Stomach (tissue), 4 donors: ENCODE results near the gene CCNL1.

Experiments used
- CTCF ChIP-seq, 7 experiments: fragments of 450-650 bp in 4 of 7; fragments of 200-600 bp in 3 of 7; sonication (generic) in 3 of 7; IDR thresholded peaks; one replicate each; pipeline ENCODE4 v1.5.1; 2016 to 2019; ENCODE audit warnings: antibody characterized with exemption in 7 of 7, control low read depth in 2 of 7, mild to moderate bottlenecking in 1 of 7
- EP300 ChIP-seq: sonication (generic); formaldehyde crosslinking; IDR thresholded peaks from one replicate; pipeline ENCODE4 v1.6.1; 2017; ENCODE audit warnings: antibody characterized with exemption
- POLR2A ChIP-seq, 4 donors: fragments of 450-650 bp; IDR thresholded peaks; one replicate each; pipeline ENCODE4 v1.6.1; 2016; ENCODE audit warnings: antibody characterized with exemption in 4 of 4, control low read depth in 2 of 4, mild to moderate bottlenecking in 1 of 4, moderate library complexity in 1 of 4
- POLR2AphosphoS5 ChIP-seq, 3 donors: sonication (generic); formaldehyde crosslinking; IDR thresholded peaks; one replicate each; pipeline ENCODE4 v1.6.1; 2016; ENCODE audit warnings: antibody characterized with exemption in 3 of 3

- no peak for TF ChIP-seq POLR2A (IDR thresholded peaks at IDR 0.05)
- TF ChIP-seq POLR2AphosphoS5 (IDR thresholded peaks at IDR 0.05) = peak in 2 of 3 donors; percentile 45 to 69
- TF ChIP-seq CTCF (IDR thresholded peaks at IDR 0.05) = no peak
- TF ChIP-seq EP300 = no peak
Observed at GRCh38 chr3:157159037-157159761, 748 bp downstream of the CCNL1 start.
